Aorta (tissue), 5 donors: ENCODE measurements around the gene ANK3. TPM values are rescaled to one million over a fixed set of nuclear protein-coding genes. Genes with fewer than 3 reads are reported as not detected.

ENCODE experiments used
- ATAC-seq: fragments of 200-7000 bp; cut with Tn5 transposase; one replicate; pipeline ENCODE4 v1.9.1; 2022; ENCODE audit warnings: moderate library complexity; ENCODE audit not compliant: low FRiP score
- DNase-seq, 2 donors: peaks; one replicate each; pipeline ENCODE4 v3.0.0-alpha.2; 2020
- H3K27ac ChIP-seq, 2 donors: one replicate each; pipeline ENCODE4 v1.5.1; 2013; ENCODE audit warnings: low read length in 2 of 2, mild to moderate bottlenecking in 2 of 2, moderate library complexity in 2 of 2, control low read depth in 1 of 2, inconsistent platforms in 1 of 2, low read depth in 1 of 2
- H3K27me3 ChIP-seq, 2 donors: one replicate each; pipeline ENCODE4 v1.6.1; 2013; ENCODE audit warnings: control low read depth in 1 of 2, low read length in 1 of 2, mild to moderate bottlenecking in 1 of 2, moderate library complexity in 1 of 2; ENCODE audit not compliant: insufficient read depth in 2 of 2, control insufficient read depth in 1 of 2
- H3K36me3 ChIP-seq, 2 donors: one replicate each; pipeline ENCODE4 v1.6.1; 2013; ENCODE audit warnings: control low read depth in 1 of 2, low read length in 1 of 2, mild to moderate bottlenecking in 1 of 2; ENCODE audit not compliant: insufficient read depth in 2 of 2, control insufficient read depth in 1 of 2
- H3K4me1 ChIP-seq, 2 donors: one replicate each; pipeline ENCODE4 v1.6.1; 2013; ENCODE audit warnings: low read length in 2 of 2, control low read depth in 1 of 2, mild to moderate bottlenecking in 1 of 2, moderate library complexity in 1 of 2; ENCODE audit not compliant: insufficient read depth in 2 of 2, control insufficient read depth in 1 of 2
- H3K4me3 ChIP-seq, 2 donors: one replicate each; pipeline ENCODE4 v1.5.1; 2013; ENCODE audit warnings: low read length in 2 of 2, control low read depth in 1 of 2, mild to moderate bottlenecking in 1 of 2
- H3K9me3 ChIP-seq: one replicate; pipeline ENCODE4 v1.6.1; 2013; ENCODE audit warnings: mild to moderate bottlenecking, low read length; ENCODE audit not compliant: control insufficient read depth
- WGBS, 2 donors: extraction: QIAGEN DNeasy Blood & Tissue Kit; methylation state at CpG; one replicate each; pipeline ENCODE4 v1.1.7; 2013; 5-methylcytosine and 5-hydroxymethylcytosine counted together
- intact Hi-C, 2 donors: fragments of 100-400 bp; cut with DNase I; formaldehyde crosslinking; loops; one replicate each; pipeline versions ENCODE4 v1.14.2 to v1.15.0; 2022
- polyA plus RNA-seq, 2 donors: library from polyadenylated mRNA; stranded (reverse); fragments of 200-250 nt; gene quantifications; one replicate each; pipeline ENCODE4 v1.2.3, GENCODE V29; 2013
- total RNA-seq, 2 donors: library from RNA; stranded (reverse); fragmentation: NEBNext Ultra II Directional; extraction: Animal tissue kit (Norgen Biotek cat#: 25700); gene quantifications; one replicate each; pipeline ENCODE4 v1.2.1, GENCODE V29; 2021
- donor health status: healthy with polysubstance abuse.
- donor health status: Bipolar disorder and iron deficiency.
- donor health status: DM: no; HTN: no; CAD: no.
- donor health status: DM: no; HTN: no; CAD: no.
- donor health status: DM: yes; HTN: yes; CAD: no.

ANK3 gene
- total and polyA plus RNA-seq, 4 donors, result 16.5 to 38.2 (median 20.6) TPM

DNA sequence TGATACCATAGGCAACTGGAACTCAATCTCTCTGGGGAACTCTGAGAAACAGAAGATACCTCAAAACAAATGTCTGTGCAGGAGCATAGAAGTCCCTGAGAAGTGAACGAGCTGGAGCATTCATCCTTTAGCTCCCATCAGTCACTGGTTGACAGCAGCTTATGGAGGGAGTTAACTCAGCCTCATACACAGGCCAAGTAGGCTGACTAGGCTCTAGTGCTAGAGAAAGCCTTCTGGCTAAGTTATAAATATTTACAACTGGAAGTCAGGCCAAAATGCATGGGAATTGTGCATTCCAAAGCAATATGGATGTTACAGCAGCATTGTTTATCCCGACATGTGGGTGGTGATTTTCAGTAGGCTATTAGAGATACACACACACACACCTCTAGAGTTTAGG, 66.5 kb downstream of the ANK3 start:
- Histone ChIP-seq H3K4me3 (no peak overlapping the region), H3K9me3 (no peaks in the 10 kb centered on the region), H3K4me1 (no peaks in the 10 kb centered on the region), H3K27me3 (no peaks in the 10 kb centered on the region), H3K27ac (no peak overlapping the region), H3K36me3 (no peaks in the 10 kb centered on the region)
- DNase-seq (no peak), ATAC-seq (no peak)
- WGBS, 2 donors, result 79 to 81% methylated on average over 2 of the region's 2 CpGs
- intact Hi-C loops, result no loop called here

DNA sequence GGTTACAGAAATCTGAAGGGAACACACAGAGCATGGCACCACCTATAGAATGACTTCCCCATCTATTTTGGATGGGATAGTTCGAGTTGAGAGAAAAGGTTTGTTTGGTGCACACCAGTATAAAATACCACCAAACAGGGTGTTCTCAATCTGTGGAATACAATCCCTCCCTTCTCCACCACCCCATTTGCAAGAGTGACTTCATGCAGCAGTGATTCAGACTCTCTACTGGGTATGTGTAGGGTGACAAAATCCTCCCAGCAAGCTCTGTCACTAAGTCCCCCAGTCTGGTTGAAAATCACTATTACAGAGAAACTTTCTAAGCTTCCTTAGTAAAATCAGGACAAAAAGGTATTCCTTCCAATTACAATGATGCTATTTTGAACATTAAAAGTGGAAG, 69.0 kb downstream of the ANK3 start:
- Histone ChIP-seq H3K9me3 (no peaks in the 10 kb centered on the region), H3K4me1 (no peaks in the 10 kb centered on the region), H3K27me3 (no peaks in the 10 kb centered on the region), H3K4me3 (no peak overlapping the region), H3K36me3 (no peaks in the 10 kb centered on the region), H3K27ac (no peak overlapping the region)
- no peak for DNase-seq
- 90 to 95% methylated on average over 1 of the region's 1 CpG for WGBS, 2 donors
- intact Hi-C loops, result no loop called here
- no peak for ATAC-seq

DNA sequence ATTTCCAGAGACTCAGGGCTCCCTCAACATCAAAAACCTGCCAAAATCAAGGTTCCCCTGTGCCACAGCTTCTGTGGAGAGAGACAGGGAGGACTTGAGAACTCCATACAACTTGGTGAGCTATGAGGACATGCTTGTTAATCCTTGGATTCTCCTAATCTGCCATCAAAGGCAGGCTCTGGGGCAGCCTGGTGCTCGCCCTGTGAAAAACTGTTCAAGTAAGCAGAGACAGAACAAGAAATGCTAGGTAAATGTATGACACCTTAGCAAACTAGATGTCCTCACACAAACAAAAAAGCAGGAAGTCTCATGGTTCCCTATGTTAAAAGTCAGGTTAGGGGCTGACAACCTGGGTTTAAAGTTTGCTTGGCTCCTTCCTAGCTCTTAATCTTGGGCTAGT, 73.6 kb downstream of the ANK3 start:
- 94 to 95% methylated on average over 1 of the region's 1 CpG for WGBS, 2 donors
- intact Hi-C loops, result no loop called here
- ATAC-seq, result no peak

DNA sequence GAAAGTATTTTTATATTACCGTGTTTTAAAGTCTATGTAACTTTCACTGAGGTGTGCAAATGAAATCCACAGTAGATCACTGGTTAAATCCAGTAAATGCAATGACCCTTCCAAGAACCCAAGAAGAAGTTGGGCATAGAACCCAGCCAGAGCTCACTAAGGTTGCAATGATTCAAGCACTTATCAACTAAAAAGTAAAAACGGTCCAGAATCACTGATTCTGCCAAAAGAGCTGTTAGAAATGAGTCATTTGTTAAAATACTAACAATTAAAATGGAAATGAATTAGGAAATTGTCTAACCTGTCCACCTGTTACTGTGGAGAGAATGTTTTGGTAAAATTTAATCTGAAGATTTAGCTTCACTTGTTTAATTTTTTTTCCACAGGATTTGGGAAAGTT, 74.4 kb downstream of the ANK3 start:
- Histone ChIP-seq H3K27me3 (no peaks in the 10 kb centered on the region), H3K36me3 (no peaks in the 10 kb centered on the region), H3K4me3 (no peak overlapping the region), H3K4me1 (no peaks in the 10 kb centered on the region), H3K27ac (no peak overlapping the region), H3K9me3 (no peaks in the 10 kb centered on the region)
- DNase-seq, result no peak
- intact Hi-C loops, result no loop called here
- WGBS, 2 donors, result 45 to 49% methylated on average over 2 of the region's 2 CpGs
- ATAC-seq, result no peak

More for the DNA sequence above, 73.6 kb downstream of the ANK3 start:
- no peak for DNase-seq
- Histone ChIP-seq H3K27me3 (no peaks in the 10 kb centered on the region), H3K27ac (no peak overlapping the region), H3K4me3 (no peak overlapping the region), H3K9me3 (no peaks in the 10 kb centered on the region), H3K36me3 (no peaks in the 10 kb centered on the region), H3K4me1 (no peaks in the 10 kb centered on the region)

DNA sequence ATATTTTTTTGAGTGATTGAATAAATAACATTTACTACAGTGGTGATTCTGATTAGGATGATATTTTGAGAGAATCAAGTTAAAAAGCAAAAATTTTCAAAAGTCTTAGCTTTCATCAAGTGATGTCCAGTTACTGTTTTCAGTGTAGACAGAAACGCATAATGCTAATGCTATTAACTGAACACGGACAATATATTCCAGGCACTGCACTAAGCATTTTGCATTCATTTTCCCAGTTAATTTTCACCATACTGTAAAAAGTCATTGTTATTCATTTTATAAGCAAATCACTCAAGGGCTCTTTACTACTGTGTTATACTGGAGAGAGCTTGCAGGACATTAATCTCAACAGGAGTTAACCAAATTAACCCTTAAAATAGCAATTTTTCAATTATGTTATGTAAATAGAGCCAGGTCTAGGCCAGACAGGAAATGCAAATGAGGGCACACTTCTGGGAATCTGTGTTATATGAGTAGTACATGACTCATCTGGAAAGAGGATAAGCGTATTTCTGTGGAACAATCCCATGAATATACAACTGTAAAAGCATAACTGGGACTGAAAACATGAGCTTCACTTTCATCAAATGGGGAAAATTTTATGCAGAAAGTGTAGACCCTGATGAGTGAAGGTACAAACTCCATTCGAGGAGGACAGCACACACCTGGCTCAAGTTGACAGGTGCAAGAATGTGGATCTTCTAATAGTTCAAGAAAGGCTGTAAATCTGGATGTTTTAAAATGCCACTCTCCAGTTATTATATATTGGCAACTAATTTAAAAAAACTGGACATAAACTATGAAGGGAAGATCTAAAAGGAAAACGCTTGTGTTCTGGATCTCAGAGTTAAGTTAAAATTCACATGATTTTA, 75.4 kb downstream of the ANK3 start:
- Histone ChIP-seq H3K9me3 (no peaks in the 10 kb centered on the region), H3K4me1 (no peaks in the 10 kb centered on the region), H3K4me3 (no peak overlapping the region), H3K36me3 (no peaks in the 10 kb centered on the region), H3K27me3 (no peaks in the 10 kb centered on the region), H3K27ac (no peak overlapping the region)
- DNase-seq, result no peak
- intact Hi-C loops, result no loop called here
- 75 to 82% methylated on average over 5 of the region's 5 CpGs for WGBS, 2 donors
- no peak for ATAC-seq

DNA sequence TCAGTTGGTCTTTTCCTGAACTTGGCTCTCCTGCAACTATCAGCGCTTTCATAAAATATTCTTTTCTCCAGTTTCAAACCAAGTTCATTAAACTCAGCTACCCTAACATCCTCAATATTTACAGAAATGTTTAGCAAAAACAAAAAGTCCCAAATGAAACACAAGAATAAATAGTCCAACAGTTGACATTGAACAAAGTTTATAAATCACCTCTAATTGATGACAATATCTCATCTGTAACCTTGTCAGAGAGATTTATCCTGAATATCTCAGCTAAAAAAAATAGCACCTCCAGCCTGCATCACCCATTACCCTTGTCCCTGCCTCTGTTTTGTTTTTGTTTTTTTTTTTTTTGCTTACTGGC, 76.1 kb downstream of the ANK3 start:
- intact Hi-C loops, result loop anchor here in 1 of 2 donors (2.0 kb wide), 1 partner anchor 27 kb away; no protein-coding TSS in a partner anchor
- no peaks in the 10 kb centered on the region for H3K36me3 ChIP-seq
- H3K27me3 ChIP-seq, result no peaks in the 10 kb centered on the region
- WGBS, 2 donors, result 95 to 96% methylated on average over 1 of the region's 1 CpG
- DNase-seq (no peak), ATAC-seq (no peak)
- H3K4me3 ChIP-seq, result no peak overlapping the region
- H3K4me1 ChIP-seq, result no peaks in the 10 kb centered on the region
- H3K9me3 ChIP-seq, result no peaks in the 10 kb centered on the region
- H3K27ac ChIP-seq, result no peak overlapping the region

DNA sequence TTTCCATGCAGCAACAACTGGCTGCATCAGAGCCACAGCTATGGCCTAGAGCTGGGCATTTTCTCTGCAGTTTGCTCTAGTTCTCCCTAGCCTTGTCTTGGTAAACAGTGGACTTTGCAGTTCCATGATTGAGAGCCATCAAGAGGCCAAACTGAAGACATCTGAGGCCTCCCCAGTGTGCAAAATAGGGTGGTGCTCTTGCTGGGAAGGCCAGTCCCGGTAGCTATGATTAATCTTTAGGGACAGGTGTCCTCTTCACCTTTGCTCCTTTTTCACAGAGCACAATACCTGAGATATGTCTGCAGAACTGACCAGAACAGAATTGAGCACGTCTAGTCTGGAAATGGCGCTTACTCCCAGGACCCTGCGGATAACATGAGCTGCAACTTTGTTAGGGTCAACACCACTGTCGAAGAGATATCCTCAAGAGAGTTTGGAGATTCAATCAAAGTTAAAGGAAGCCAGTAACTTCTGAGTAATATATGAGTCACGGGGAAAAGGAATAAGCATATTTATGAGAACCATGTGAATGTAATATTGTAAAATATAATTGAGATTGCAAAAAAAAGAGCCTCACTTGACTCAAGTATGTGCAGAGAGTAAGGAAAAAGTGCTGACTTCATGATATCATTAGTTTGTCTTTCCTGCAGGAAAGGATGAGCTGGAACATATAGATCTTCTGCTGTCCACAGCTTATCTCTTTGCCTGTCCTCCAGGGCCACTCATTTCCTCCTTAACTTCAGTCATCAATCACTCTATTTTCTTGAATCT, 76.7 kb downstream of the ANK3 start:
- Histone ChIP-seq H3K4me3 (no peak overlapping the region), H3K36me3 (no peaks in the 10 kb centered on the region), H3K4me1 (no peaks in the 10 kb centered on the region), H3K9me3 (no peaks in the 10 kb centered on the region), H3K27ac (no peak overlapping the region), H3K27me3 (no peaks in the 10 kb centered on the region)
- ATAC-seq (no peak), DNase-seq (no peak)
- intact Hi-C loops, result loop anchor here in 1 of 2 donors (2.0 kb wide), 1 partner anchor 28 kb away; no protein-coding TSS in a partner anchor
- 89 to 91% methylated on average over 6 of the region's 6 CpGs for WGBS, 2 donors

DNA sequence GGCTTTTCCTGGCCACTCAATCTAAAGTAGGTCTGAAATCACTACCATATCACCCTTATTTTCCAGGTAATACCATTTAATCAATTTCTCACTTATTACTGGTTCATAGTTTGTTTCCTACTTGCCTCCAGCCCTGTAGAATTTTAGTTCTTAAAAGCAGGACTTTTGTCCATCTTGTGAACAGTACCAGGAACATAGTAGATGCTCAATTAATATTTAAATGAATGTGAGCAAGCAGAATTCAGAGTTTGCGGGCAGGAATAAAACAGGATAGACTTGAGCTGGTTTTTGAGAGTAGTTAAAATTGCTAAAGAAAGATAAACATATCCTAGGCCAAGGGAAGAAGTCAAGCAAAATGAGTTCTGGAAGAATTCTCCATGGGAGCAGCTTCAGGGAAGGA, 77.9 kb downstream of the ANK3 start:
- H3K4me1 ChIP-seq, result no peaks in the 10 kb centered on the region
- no peaks in the 10 kb centered on the region for H3K36me3 ChIP-seq
- intact Hi-C loops, result loop anchor here in 1 of 2 donors (2.0 kb wide), 1 partner anchor 29 kb away; no protein-coding TSS in a partner anchor
- ATAC-seq (no peak), DNase-seq (no peak)
- H3K27me3 ChIP-seq, result no peaks in the 10 kb centered on the region
- no peak overlapping the region for H3K4me3 ChIP-seq
- no peaks in the 10 kb centered on the region for H3K9me3 ChIP-seq
- no peak overlapping the region for H3K27ac ChIP-seq
- 96 to 97% methylated on average over 1 of the region's 1 CpG for WGBS, 2 donors
